Left colon (tissue), 2 donors: Measurements from ENCODE around the gene FKBP15. TPM values are rescaled to one million over a fixed set of nuclear protein-coding genes. Genes with fewer than 3 reads are reported as not detected.
"Not testable (repeated sequence)": the region's sequence is repeated elsewhere in the genome, so short reads cannot be mapped to it uniquely, and the experiment has no call there.

Experiments
- ATAC-seq: fragments of 200-7000 bp; cut with Tn5 transposase; one replicate; pipeline ENCODE4 v1.9.1; 2020; ENCODE audit warnings: mild to moderate bottlenecking, moderate library complexity
- DNase-seq, 2 donors: peaks; one replicate each; pipeline ENCODE4 v3.0.0-alpha.2; 2020
- intact Hi-C, 2 donors: fragments of 100-400 bp; cut with DNase I in 1 of 2; cut with micrococcal nuclease in 1 of 2; formaldehyde crosslinking; loops; one replicate each; pipeline versions ENCODE4 v1.11.2 to v1.14.0; 2022; cut with DNase I, micrococcal nuclease
- long read RNA-seq: library from polyadenylated mRNA; unstranded; transcript quantifications from one replicate; pipeline ENCODE4 v2.0.0, GENCODE V29; 2021
- total RNA-seq, 2 donors: library from RNA; stranded (reverse); fragmentation: NEBNext Ultra II Directional; extraction: Animal tissue kit (Norgen Biotek cat#: 25700); gene quantifications; one replicate each; pipeline ENCODE4 v1.2.1, GENCODE V29; 2021
- donor health status: DM: no; HTN: no; CAD: no.
- donor health status: DM: yes; HTN: yes; CAD: no.

FKBP15 gene
- total RNA-seq = 10 to 100 TPM; 23.5 to 25.0 TPM
- long read RNA-seq, full-length matches to known transcripts = 2 of 30 reads
- long read RNA-seq, partial matches to known transcripts = 25 of 30 reads
- long read RNA-seq, other reads (novel, unspliced or antisense) = 3 of 30 reads

DNA sequence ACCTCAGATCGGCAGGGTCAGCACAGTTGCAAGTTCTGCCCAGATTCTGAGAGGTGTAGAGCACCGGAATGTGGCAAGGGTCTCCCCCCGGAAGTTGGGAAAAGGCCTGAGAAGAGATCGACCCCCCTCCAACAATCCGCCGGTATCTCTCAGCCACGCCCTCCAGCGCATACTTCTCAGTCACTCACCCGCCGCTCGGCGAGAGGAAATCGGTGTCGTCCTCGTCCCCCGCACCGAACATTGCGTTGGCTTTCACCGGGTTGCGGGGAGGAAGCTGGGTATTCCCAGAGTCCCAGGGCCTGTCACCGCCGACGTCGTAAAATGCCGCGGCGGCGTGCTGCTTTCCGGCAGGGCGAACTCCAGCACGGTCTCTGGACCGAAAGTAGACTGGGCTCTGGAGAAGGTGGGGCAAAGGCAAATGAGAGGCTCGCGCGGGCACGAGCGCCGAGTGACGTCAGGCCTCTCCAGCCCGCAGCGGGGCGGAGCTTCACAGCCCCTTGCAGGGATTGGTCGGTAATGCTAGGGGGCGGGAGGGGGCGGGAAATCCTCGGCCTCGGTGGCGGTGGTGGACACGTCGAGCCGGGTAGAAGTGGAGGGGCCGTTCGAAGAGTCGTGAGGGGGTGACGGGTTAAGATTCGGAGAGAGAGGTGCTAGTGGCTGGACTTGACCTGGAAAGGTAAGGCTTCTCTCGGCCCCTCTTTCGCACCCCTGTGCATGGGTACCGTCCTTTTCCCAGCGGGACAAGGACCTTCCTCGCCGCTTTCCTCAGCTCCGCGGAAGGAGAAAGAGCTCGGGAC lies at the start of gene FKBP15, which contains the start of gene SLC31A1:
Gene FKBP15 (minus strand): TSS at position 275 of the 797 bp plus-strand sequence. CDS start 34 bp downstream, at position 241.
Gene SLC31A1 (plus strand): TSS at position 542 of the 797 bp plus-strand sequence. CDS start 34,605 bp downstream, outside the sequence.
- peak; percentile 95 for ATAC-seq
- intact Hi-C loops = no loop called here
- DNase-seq = peak; percentile 98

- DNase-seq (no peak), ATAC-seq (peak; percentile 27)
- intact Hi-C loops = no loop called here
Observed at GRCh38 chr9:113269871-113270270, 48.8 kb upstream of the FKBP15 start.

- ATAC-seq (peak; percentile 58), DNase-seq (no peak)
- intact Hi-C loops = no loop called here
Observed at GRCh38 chr9:113269355-113269754, 48.3 kb upstream of the FKBP15 start.

- no peak for DNase-seq
- peak; percentile 80 for ATAC-seq
- intact Hi-C loops = no loop called here
Observed at GRCh38 chr9:113267911-113268566, 47.0 kb upstream of the FKBP15 start.

- intact Hi-C loops = no loop called here
- ATAC-seq = no peak
- no peak for DNase-seq
Observed at GRCh38 chr9:113266174-113266573, 45.1 kb upstream of the FKBP15 start.

DNA sequence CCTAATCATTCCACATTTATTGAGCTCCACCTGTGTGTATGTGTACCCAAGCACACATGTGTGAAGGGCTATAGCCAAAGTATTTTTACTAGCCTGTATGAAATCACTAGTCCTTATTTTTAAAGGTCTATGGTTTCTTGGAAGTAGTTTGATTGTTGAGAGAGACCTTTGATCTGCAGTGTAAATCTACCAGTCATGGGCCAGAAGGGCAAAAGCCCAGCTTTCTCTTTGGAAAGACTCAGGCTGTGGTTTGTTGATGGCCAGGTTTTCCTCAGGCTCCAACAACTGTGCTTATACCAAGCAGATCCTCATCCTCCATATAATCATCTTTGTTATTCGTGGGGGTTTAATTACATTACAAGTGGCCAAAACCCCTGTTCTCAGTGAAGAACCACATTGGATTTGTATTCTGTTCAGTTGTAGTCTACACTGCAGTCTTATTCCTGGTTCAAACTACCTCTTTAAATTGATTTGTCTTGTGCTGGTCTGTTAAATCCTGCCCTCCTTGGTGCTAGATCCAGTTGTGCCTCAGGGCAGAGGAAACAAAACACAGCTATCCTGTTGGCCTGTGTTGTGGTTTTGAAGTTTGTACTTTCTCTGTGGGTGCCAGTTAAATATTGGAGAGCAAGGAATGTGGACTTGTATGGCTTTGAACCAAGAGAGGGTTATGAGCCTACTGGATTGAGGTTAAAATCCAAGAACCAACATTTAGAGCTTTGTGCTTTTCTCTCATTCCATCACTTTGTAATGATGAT lies 41.0 kb upstream of the FKBP15 start:
- intact Hi-C loops = no loop called here

DNA sequence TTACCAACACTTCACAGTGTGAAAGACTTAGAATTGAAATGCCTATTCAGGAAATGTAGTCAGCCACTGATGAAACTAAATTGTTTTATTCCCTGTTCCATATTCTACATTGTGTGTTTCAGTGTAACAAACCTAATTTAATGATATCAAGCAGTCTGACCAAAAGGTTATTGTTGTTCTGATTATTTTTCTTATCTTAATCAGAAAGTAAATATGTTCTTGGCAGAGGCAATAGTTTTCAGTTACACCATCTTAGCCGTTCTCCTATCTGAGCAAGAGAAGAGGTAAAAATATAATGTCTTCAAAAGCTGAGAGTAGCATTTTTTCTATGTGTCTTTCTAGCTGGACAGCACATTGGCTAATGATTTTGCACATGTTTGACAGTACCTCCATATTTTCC lies 37.2 kb upstream of the FKBP15 start:
- ATAC-seq = peak; percentile 26
- no peak for DNase-seq
- intact Hi-C loops = no loop called here

More for the DNA sequence above, 41.0 kb upstream of the FKBP15 start:
- DNase-seq (no peak), ATAC-seq (peak; percentile 76)

- no peak for DNase-seq
- peak; percentile 56 for ATAC-seq
- intact Hi-C loops = no loop called here
Observed at GRCh38 chr9:113257863-113258262, 36.8 kb upstream of the FKBP15 start.

DNA sequence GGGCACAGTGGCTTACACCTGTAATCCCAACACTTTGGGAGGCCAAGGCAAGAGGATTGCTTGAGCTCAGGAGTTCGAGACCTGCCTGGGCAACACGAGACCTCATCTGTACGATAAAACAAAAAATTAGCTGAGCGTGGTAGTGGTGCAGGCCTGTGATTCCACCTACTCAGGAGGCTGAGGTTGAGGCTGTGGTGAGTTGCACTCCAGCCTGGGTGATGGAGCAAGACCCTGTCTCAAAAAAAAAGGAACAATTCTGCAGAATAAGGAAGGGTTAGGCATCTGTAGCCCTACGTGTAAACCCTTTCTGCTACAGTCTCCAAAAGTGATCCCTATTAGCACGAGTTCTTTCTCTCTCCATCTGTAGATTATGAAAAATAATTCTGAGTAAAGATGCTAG lies 34.4 kb upstream of the FKBP15 start:
- ATAC-seq (no peak), DNase-seq (no peak)
- intact Hi-C loops = no loop called here

- ATAC-seq (no peak), DNase-seq (no peak)
- intact Hi-C loops = no loop called here
Observed at GRCh38 chr9:113254991-113255390, 33.9 kb upstream of the FKBP15 start.

DNA sequence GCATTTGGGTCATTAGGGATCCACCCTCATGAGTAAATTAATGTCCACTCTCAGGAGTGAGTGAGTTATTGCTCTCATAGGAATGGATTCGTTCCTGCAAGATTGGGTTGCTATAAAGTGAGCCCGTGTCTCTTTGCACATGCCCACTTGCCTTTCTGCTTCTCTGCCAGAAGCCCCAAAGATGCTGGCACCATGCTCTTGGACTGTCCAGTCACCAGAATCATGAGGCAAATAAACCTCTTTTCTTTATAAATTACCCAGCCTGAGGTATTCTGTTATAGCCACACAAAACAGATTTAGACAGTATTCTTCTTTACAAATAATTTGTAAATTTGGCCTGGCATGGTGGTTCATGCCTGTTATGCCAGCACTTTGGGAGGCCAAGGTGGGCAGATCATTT lies 29.7 kb upstream of the FKBP15 start:
- DNase-seq (no peak), ATAC-seq (no peak)
- intact Hi-C loops = no loop called here

- ATAC-seq, DNase-seq, intact Hi-C loops: not testable (repeated sequence)
Observed at GRCh38 chr9:113249661-113250060, 28.6 kb upstream of the FKBP15 start.

GRCh38 chr9:113247640-113248039 lies 26.6 kb upstream of the FKBP15 start:
- no peak for ATAC-seq
- intact Hi-C loops = no loop called here
- no peak for DNase-seq

DNA sequence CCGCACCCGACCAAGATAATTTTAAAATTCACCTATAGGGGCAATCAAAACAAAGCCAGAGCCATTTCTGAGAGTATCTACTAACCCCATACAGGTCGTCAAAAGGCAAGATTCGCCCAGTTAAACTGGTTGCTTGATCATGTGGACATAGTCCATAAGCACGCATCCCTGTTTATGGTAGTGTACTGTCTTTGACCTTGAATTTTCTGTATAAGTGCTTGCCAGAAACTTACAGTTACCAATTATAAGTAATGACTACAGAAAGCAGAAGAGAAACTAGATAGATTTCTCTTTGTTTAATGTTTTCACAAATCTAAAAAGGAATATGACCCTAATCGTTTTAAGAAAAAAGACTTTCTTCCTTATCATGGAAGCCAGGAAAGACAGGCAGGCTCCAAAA lies 25.9 kb upstream of the FKBP15 start:
- no peak for ATAC-seq
- intact Hi-C loops = no loop called here

DNA sequence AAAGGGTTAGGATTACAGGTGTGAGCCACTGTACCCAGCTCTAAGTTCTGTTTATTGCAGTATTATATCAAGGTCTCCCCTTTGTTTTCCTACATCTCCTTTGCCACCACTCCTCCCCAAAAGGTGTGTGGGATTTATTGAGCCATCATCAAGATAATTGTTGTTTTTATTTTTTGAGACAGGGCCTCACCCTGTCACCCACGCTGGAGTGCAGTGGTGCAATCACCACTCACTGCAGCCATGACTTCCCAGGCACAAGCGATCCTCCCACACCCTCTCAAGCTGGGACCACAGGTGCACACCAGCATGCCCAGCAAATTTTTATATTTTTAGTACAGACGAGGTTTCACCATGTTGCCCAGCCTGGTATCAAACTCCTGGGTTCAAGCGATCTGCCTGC lies 24.8 kb upstream of the FKBP15 start:
- ATAC-seq = no peak
- intact Hi-C loops = no loop called here
- DNase-seq = no peak

More for the DNA sequence above, 25.9 kb upstream of the FKBP15 start:
- no peak for DNase-seq

DNA sequence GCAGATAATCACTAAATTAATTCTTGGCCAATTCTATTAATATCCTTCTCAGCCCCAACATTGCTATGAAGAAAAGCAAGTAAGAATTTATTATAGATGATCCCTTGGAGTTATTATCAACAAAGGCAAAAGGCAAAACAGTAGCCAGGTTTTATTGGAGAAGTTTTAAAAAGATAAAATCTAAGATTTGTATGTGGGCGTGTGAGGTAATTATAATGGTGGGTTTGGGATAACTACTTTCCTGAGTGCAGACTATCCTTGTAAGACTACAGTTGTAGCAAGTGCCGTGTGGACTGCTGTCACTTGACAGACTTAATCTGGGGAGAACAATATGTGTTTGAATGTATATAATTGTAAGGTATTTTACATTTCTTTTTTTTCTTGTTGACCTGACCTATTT lies 23.5 kb upstream of the FKBP15 start:
- intact Hi-C loops = no loop called here
- ATAC-seq = no peak
- DNase-seq = no peak

GRCh38 chr9:113241161-113241560 lies 20.1 kb upstream of the FKBP15 start:
- ATAC-seq = no peak
- intact Hi-C loops = no loop called here
- no peak for DNase-seq

- ATAC-seq = no peak
- DNase-seq = no peak
- intact Hi-C loops = no loop called here
Observed at GRCh38 chr9:113238859-113239232, 17.8 kb upstream of the FKBP15 start.

GRCh38 chr9:113238202-113238858 lies 17.3 kb upstream of the FKBP15 start:
- intact Hi-C loops = no loop called here
- DNase-seq = no peak
- no peak for ATAC-seq
